Psoas muscle (tissue), 8 donors: ENCODE results near the gene SLC16A3. TPM values are rescaled to one million over a fixed set of nuclear protein-coding genes. Genes with fewer than 3 reads are reported as not detected.
A peak's percentile ranks its signal among the peaks of the same experiment; 100 is the strongest.
"Not testable (repeated sequence)": the region's sequence is repeated elsewhere in the genome, so short reads cannot be mapped to it uniquely, and the experiment has no call there.

Source experiments
- ATAC-seq, 4 donors: fragments of 200-7000 bp; cut with Tn5 transposase; one replicate each; pipeline ENCODE4 v1.9.1; 2020; ENCODE audit warnings: moderate library complexity in 3 of 4, mild to moderate bottlenecking in 2 of 4
- DNase-seq, 2 donors: peaks; one replicate each; pipeline ENCODE4 v3.0.0-alpha.2; 2020
- H3K27ac ChIP-seq: fragments of 200-600 bp; one replicate; pipeline ENCODE4 v1.8.0; 2022
- H3K27me3 ChIP-seq, 3 donors: fragments of 200-600 bp in 1 of 3; one replicate each; pipeline versions ENCODE4 v1.6.1 to v1.8.0; 2013 to 2022; ENCODE audit warnings: low read length in 2 of 3, mild to moderate bottlenecking in 2 of 3, moderate library complexity in 1 of 3; ENCODE audit not compliant: insufficient read depth in 3 of 3
- H3K36me3 ChIP-seq, 2 donors: fragments of 200-600 bp in 1 of 2; one replicate each; pipeline versions ENCODE4 v1.6.1 to v1.8.0; 2013 to 2022; ENCODE audit warnings: low read depth in 1 of 2, mild to moderate bottlenecking in 1 of 2, moderate library complexity in 1 of 2; ENCODE audit not compliant: insufficient read depth in 1 of 2
- H3K4me1 ChIP-seq: fragments of 200-600 bp; one replicate; pipeline ENCODE4 v1.8.0; 2022
- H3K4me3 ChIP-seq: fragments of 200-600 bp; one replicate; pipeline ENCODE4 v1.8.0; 2022; ENCODE audit warnings: mild to moderate bottlenecking
- H3K9me3 ChIP-seq: fragments of 200-600 bp; one replicate; pipeline ENCODE4 v1.8.0; 2022
- WGBS, 3 donors: extraction: QIAGEN DNeasy Blood & Tissue Kit; methylation state at CpG; one replicate each; pipeline versions ENCODE4 v1.1.6 to v1.1.7; 2013; 5-methylcytosine and 5-hydroxymethylcytosine counted together
- intact Hi-C, 2 donors: fragments of 100-400 bp; cut with DNase I; formaldehyde crosslinking; loops; one replicate each; pipeline versions ENCODE4 v1.11.0 to v1.14.2; 2022
- polyA plus RNA-seq, 3 donors: library from polyadenylated mRNA; stranded (reverse); fragments of 200-250 nt; gene quantifications; one replicate each; pipeline ENCODE4 v1.2.3, GENCODE V29; 2013
- total RNA-seq, 4 donors: library from RNA; stranded (reverse); fragmentation: NEBNext Ultra II Directional in 2 of 4; extraction: Animal tissue kit (Norgen Biotek cat#: 25700) in 2 of 4; gene quantifications; one replicate each; pipeline versions ENCODE4 v1.2.1 to v1.2.4, GENCODE V29; 2021 to 2023
- TF ChIP-seq, protein P1 (sequence below): fragments of 200-600 bp; IDR thresholded peaks from one replicate; pipeline ENCODE4 v1.8.0; 2022; ENCODE audit warnings: antibody characterized with exemption
- donor health status: healthy with polysubstance abuse.
- donor health status: DM: no; HTN: no; CAD: no; lungs with moderate emphysema.
- donor health status: Bipolar disorder and iron deficiency.
- donor health status: healthy.
- donor health status: DM: yes; HTN: yes; CAD: no.
- donor health status: DM: no; HTN: no; CAD: no.
- donor health status: DM: no; HTN: no; CAD: no.
- donor health status: DM: yes; HTN: yes; CAD: no.

SLC16A3 gene
- total and polyA plus RNA-seq, 7 donors, result 18.6 to 263 (median 118) TPM

DNA sequence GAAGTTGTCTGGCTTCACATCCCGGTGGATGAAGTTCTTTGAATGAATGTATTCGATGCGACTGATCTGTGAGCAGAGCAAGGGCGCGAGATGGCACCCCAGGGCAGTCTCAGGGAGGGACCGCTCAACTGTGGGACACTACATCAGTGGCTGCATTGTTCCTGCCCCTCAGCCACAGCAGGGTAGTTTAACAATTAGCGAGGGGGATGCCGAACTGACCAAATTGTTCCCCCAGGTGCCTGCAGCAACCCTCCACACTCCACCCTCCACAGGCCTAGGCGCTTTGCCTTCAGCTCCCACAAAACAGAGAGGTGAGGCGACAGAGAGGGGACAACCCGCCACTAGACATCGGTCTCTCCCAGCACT is 24.3 kb downstream of the SLC16A3 start:
- H3K27ac ChIP-seq, result no peak overlapping the region
- no peaks in the 10 kb centered on the region for H3K27me3 ChIP-seq
- no peak for ATAC-seq
- no peaks in the 10 kb centered on the region for H3K4me1 ChIP-seq
- intact Hi-C loops, result no loop called here
- H3K9me3 ChIP-seq, result no peaks in the 10 kb centered on the region
- 94 to 97% (median 96%) methylated on average over 12 of the region's 12 CpGs for WGBS, 3 donors
- DNase-seq, result peak in 1 of 2 donors; percentile 35
- TF ChIP-seq, protein P1, sequence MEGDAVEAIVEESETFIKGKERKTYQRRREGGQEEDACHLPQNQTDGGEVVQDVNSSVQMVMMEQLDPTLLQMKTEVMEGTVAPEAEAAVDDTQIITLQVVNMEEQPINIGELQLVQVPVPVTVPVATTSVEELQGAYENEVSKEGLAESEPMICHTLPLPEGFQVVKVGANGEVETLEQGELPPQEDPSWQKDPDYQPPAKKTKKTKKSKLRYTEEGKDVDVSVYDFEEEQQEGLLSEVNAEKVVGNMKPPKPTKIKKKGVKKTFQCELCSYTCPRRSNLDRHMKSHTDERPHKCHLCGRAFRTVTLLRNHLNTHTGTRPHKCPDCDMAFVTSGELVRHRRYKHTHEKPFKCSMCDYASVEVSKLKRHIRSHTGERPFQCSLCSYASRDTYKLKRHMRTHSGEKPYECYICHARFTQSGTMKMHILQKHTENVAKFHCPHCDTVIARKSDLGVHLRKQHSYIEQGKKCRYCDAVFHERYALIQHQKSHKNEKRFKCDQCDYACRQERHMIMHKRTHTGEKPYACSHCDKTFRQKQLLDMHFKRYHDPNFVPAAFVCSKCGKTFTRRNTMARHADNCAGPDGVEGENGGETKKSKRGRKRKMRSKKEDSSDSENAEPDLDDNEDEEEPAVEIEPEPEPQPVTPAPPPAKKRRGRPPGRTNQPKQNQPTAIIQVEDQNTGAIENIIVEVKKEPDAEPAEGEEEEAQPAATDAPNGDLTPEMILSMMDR, result no peak
- no peak overlapping the region for H3K4me3 ChIP-seq
- peaks cover 23 to 87% of the 10 kb centered on the region in 2 donors for H3K36me3 ChIP-seq

DNA sequence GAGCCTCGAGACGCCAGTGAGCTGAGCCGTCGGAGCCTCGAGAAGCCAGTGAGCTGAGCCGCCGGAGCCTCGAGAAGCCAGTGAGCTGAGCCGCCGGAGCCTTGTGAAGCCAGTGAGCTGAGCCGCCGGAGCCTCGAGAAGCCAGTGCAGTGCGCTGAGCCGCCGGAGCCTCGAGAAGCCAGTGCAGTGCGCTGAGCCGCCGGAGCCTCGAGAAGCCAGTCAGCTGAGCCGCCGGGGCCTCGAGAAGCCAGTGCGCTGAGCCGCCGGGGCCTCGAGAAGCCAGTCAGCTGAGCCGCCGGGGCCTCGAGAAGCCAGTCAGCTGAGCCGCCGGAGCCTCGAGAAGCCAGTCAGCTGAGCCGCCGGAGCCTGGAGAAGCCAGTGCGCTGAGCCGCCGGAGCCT is 25.3 kb downstream of the SLC16A3 start:
- H3K9me3 ChIP-seq, H3K27me3 ChIP-seq, intact Hi-C loops, H3K4me3 ChIP-seq, H3K4me1 ChIP-seq, ATAC-seq, H3K27ac ChIP-seq: not testable (repeated sequence)
- peaks cover 20 to 87% of the 10 kb centered on the region in 2 donors for H3K36me3 ChIP-seq
- 97 to 99% (median 98%) methylated on average over 37 to 39 of the region's 39 CpGs for WGBS, 3 donors
- DNase-seq, result peak in 1 of 2 donors; percentile 34

DNA sequence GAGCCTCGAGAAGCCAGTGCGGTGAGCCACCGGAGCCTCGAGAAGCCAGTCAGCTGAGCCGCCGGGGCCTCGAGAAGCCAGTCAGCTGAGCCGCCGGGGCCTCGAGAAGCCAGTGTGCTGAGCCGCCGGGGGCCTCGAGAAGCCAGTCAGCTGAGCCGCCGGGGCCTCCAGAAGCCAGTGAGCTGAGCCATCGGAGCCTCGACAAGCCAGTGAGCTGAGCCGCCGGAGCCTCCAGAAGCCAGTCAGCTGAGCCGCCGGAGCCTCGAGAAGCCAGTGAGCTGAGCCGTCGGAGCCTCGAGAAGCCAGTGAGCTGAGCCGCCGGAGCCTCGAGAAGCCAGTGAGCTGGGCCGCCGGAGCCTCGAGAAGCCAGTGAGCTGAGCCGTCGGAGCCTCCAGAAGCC is 25.9 kb downstream of the SLC16A3 start:
- ATAC-seq, H3K4me3 ChIP-seq, intact Hi-C loops, H3K27me3 ChIP-seq, H3K4me1 ChIP-seq, H3K9me3 ChIP-seq, H3K27ac ChIP-seq: not testable (repeated sequence)
- peaks cover 20 to 87% of the 10 kb centered on the region in 2 donors for H3K36me3 ChIP-seq
- 96 to 98% (median 97%) methylated on average over 30 to 33 of the region's 33 CpGs for WGBS, 3 donors
- peak in 1 of 2 donors; percentile 20 for DNase-seq

DNA sequence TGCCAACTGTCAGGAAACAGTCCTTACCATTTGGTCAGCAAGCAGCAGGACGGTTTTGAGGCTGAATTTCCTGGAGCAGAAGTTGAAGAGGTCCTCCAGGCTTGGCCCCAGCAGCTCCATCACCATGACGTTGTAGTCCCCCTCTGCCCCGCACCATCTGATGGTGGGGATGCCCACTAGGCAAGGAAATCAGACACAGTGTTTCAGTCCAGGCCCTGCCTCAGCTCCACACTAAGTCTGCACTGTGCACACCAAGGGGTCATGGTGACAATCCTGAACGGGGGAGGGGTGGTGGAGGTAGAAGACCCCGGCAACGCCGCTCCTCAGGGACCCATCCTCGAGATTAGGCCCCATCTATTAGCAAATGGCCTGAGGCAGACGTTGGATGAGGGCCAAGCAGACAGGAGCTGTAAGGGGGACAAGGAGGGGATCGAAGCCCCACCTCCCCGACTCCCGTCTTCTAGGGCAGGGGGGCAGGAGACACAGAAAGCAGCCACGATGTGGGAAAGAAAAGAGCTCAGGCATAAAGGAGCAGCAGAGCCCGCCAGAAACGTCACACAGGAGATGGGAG is 26.6 kb downstream of the SLC16A3 start:
- H3K27ac ChIP-seq, result no peak overlapping the region
- H3K27me3 ChIP-seq, result no peaks in the 10 kb centered on the region
- no peaks in the 10 kb centered on the region for H3K9me3 ChIP-seq
- no peak overlapping the region for H3K4me3 ChIP-seq
- intact Hi-C loops, result no loop called here
- TF ChIP-seq, protein P1, result no peak
- ATAC-seq (no peak), DNase-seq (peak in 1 of 2 donors; percentile 30)
- peaks cover 15 to 81% of the 10 kb centered on the region in 2 donors for H3K36me3 ChIP-seq
- no peaks in the 10 kb centered on the region for H3K4me1 ChIP-seq
- WGBS, 3 donors, result 80 to 84% (median 80%) methylated on average over 15 of the region's 15 CpGs

DNA sequence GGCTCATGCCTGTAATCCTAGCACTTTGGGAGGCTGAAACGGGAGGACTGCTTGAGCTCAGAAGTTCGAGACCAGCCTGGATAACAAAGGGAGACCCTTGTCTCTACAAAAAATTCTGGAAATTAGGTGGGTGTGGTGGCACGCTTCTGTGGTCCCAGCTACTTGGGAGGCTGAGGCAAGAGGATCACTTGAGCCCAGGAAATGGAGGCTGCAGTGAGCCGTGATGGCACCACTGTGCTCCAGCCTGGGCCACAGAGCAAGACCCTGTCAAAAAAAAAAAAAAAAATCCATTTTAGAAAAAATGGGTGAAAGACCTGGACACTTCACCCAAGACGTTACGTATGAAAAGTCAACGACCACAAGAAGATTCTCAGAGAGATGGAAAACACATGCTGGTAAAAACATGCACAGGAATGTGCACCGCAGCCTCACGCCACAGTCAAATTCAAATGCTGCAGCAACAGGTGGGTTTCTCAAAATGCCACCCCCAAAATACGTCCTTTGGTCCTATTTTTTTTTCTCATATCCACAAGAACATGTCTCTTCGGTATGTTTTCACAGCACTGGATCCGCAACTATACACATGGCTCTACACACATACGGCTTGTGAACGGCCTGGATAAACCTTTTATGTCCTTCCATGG is 27.5 kb downstream of the SLC16A3 start:
- TF ChIP-seq, protein P1, result no peak
- Histone ChIP-seq H3K36me3 (peaks cover 16 to 81% of the 10 kb centered on the region in 2 donors), H3K27ac (no peak overlapping the region), H3K9me3 (no peaks in the 10 kb centered on the region), H3K4me3 (no peak overlapping the region), H3K4me1 (no peaks in the 10 kb centered on the region), H3K27me3 (no peaks in the 10 kb centered on the region)
- DNase-seq, result no peak
- 91 to 92% (median 91%) methylated on average over 14 of the region's 14 CpGs for WGBS, 3 donors
- ATAC-seq, result no peak
- intact Hi-C loops, result no loop called here
